OCI-LY7 (cell line): ENCODE measurements around the gene RFNG. TPM values are rescaled to one million over a fixed set of nuclear protein-coding genes. Genes with fewer than 3 reads are reported as not detected.

Source experiments
- BruUV-seq: library from RNA; stranded (reverse); fragments of 400-500 nt; replicated peaks from 2 replicates; lab custom pipeline; 2021; lab: Mats Ljungman, UMichigan
- CTCF ChIA-PET: fragments of 300-600 bp; sonication (Branson Sonifier 250); formaldehyde crosslinking; loops from one replicate; lab custom pipeline; 2022; ENCODE audit warnings: antibody characterized with exemption; ENCODE audit not compliant: unreplicated experiment; lab: Charles Lee
- POLR2A ChIA-PET: fragments of 300-600 bp; sonication (Branson Sonifier 250); formaldehyde crosslinking; loops from one replicate; lab custom pipeline; 2022; ENCODE audit warnings: antibody characterized with exemption; lab: Charles Lee
- DNase-seq: peaks from one replicate; pipeline ENCODE4 v3.0.0-alpha.2; 2015; ENCODE audit warnings: low spot score
- H2AFZ ChIP-seq: fragments of 200-600 bp; sonication (generic), shearing (Covaris generic); 2 replicates; pipeline ENCODE4 v1.6.1; 2014; ENCODE audit warnings: mild to moderate bottlenecking, antibody characterized with exemption, low read length, moderate library complexity
- H3K27ac ChIP-seq: fragments of 200-600 bp; sonication (generic); 2 replicates; pipeline ENCODE4 v1.5.1; 2014; ENCODE audit warnings: mixed run types, low read depth, mild to moderate bottlenecking, moderate library complexity, low read length, inconsistent platforms; ENCODE audit not compliant: poor library complexity, severe bottlenecking
- H3K36me3 ChIP-seq: fragments of 200-600 bp; sonication (generic); 2 replicates; pipeline ENCODE4 v1.6.1; 2014; ENCODE audit warnings: mild to moderate bottlenecking, antibody characterized with exemption, low read length, moderate library complexity, mixed read lengths; ENCODE audit not compliant: insufficient read depth
- H3K4me1 ChIP-seq: fragments of 200-600 bp; sonication (generic); 2 replicates; pipeline ENCODE4 v1.5.1; 2014; ENCODE audit warnings: mild to moderate bottlenecking, low read length; ENCODE audit not compliant: insufficient read depth, poor library complexity, severe bottlenecking
- H3K4me2 ChIP-seq: fragments of 200-600 bp; sonication (generic); 2 replicates; pipeline ENCODE4 v1.6.1; 2014; ENCODE audit warnings: mild to moderate bottlenecking, low read length
- H3K4me3 ChIP-seq: fragments of 200-600 bp; sonication (generic); 2 replicates; pipeline ENCODE4 v1.5.1; 2014; ENCODE audit warnings: mild to moderate bottlenecking, low read depth, low read length; ENCODE audit not compliant: poor library complexity, severe bottlenecking
- H3K79me2 ChIP-seq: fragments of 200-600 bp; sonication (generic); 2 replicates; pipeline ENCODE4 v1.6.1; 2016; ENCODE audit warnings: low read depth, mild to moderate bottlenecking, low read length, moderate library complexity, mixed read lengths; ENCODE audit not compliant: insufficient read depth
- H3K9me2 ChIP-seq: fragments of 200-600 bp; sonication (generic); 2 replicates; pipeline ENCODE4 v1.6.1; 2016; ENCODE audit warnings: mild to moderate bottlenecking, low read length, mixed read lengths; ENCODE audit not compliant: insufficient read depth
- H3K9me3 ChIP-seq: fragments of 200-600 bp; sonication (generic); 2 replicates; pipeline ENCODE4 v1.6.1; 2014; ENCODE audit warnings: mild to moderate bottlenecking, mixed run types, low read length, mixed read lengths
- H4K20me1 ChIP-seq: fragments of 200-600 bp; sonication (generic); 2 replicates; pipeline ENCODE4 v1.6.1; 2014; ENCODE audit warnings: mild to moderate bottlenecking, antibody characterized with exemption, low read length, moderate library complexity, mixed read lengths; ENCODE audit not compliant: insufficient read depth
- CTCF ChIP-seq: fragments of 200-600 bp; sonication (generic); conservative IDR thresholded peaks from 2 replicates; pipeline ENCODE4 v1.5.1; 2014; ENCODE audit warnings: mild to moderate bottlenecking, antibody characterized with exemption, low read length, moderate library complexity, mixed read lengths
- EZH2phosphoT487 ChIP-seq: fragments of 200-600 bp; sonication (generic); IDR thresholded peaks from 2 replicates; pipeline ENCODE4 v1.6.1; 2018; ENCODE audit warnings: low read depth, borderline replicate concordance, mild to moderate bottlenecking, mixed run types, antibody characterized with exemption, low read length, moderate library complexity, mixed read lengths
- intact Hi-C: fragments of 100-400 bp; cut with micrococcal nuclease; formaldehyde crosslinking; loops from one replicate; pipeline ENCODE4 v1.10.0; 2022; ENCODE audit not compliant: unreplicated experiment
- total RNA-seq, 2 experiments: library from RNA; depleted of rRNA in 1 of 2; stranded (reverse); fragments of >200 nt in 1 of 2; shearing (Covaris generic) in 1 of 2; gene quantifications; 2 replicates each; pipeline ENCODE4 v1.2.3, GENCODE V29; 2014 to 2022

The RFNG gene
- total RNA-seq, 2 experiments from 2014 or later, result 47.3 to 59.4 TPM

GRCh38 chr17:82095777-82096708 is 44.4 kb upstream of the RFNG start:
- intact Hi-C loops, result loop anchor here (5.0 kb wide), 2 partner anchors 414 to 584 kb away; partner anchors contain the start of genes ACTG1, ARL16 and HGS

GRCh38 chr17:82094931-82095776 is 43.5 kb upstream of the RFNG start:
- H3K4me1 ChIP-seq, result peaks cover 23% of the 10 kb centered on the region
- H2AFZ ChIP-seq, result no peak overlapping the region
- no peaks in the 10 kb centered on the region for H3K9me2 ChIP-seq
- peaks cover 34% of the 10 kb centered on the region for H3K79me2 ChIP-seq
- no TSS peak for BruUV-seq
- TF ChIP-seq EZH2phosphoT487, result no peak
- no peak for TF ChIP-seq CTCF
- peaks cover 69% of the 10 kb centered on the region for H3K36me3 ChIP-seq
- H3K4me3 ChIP-seq, result no peak overlapping the region
- intact Hi-C loops, result loop anchor here (5.0 kb wide), 2 partner anchors 413 to 583 kb away; partner anchors contain the start of genes ACTG1, ARL16 and HGS
- DNase-seq, result no peak
- CTCF ChIA-PET, result no interaction called here
- H3K4me2 ChIP-seq, result no peak overlapping the region; the same call in 1 of the 2 replicates
- POLR2A ChIA-PET, result no interaction called here
- H3K9me3 ChIP-seq, result no peaks in the 10 kb centered on the region
- no peak overlapping the region for H3K27ac ChIP-seq
- peaks cover 21% of the 10 kb centered on the region; the same call in 1 of the 2 replicates for H4K20me1 ChIP-seq

More at GRCh38 chr17:82095777-82096708, 44.4 kb upstream of the RFNG start:
- POLR2A ChIA-PET, result no interaction called here
- Histone ChIP-seq H3K79me2 (peaks cover 34% of the 10 kb centered on the region), H3K27ac (peak overlapping the region; percentile 81), H3K4me1 (peaks cover 32% of the 10 kb centered on the region), H3K4me2 (peak overlapping the region; percentile 81), H3K9me2 (no peaks in the 10 kb centered on the region), H4K20me1 (peaks cover 21% of the 10 kb centered on the region; the same call in 1 of the 2 replicates), H2AFZ (no peak overlapping the region), H3K4me3 (peak overlapping the region; percentile 87), H3K36me3 (peaks cover 60% of the 10 kb centered on the region), H3K9me3 (no peaks in the 10 kb centered on the region)
- TF ChIP-seq EZH2phosphoT487 (no peak), CTCF (no peak)
- CTCF ChIA-PET, result no interaction called here
- no peak for DNase-seq
- no TSS peak for BruUV-seq
